Keratinocyte (primary cell): ENCODE data around the gene TFF3. TPM values are rescaled to one million over a fixed set of nuclear protein-coding genes. Genes with fewer than 3 reads are reported as not detected.

Experiments used
- DNase-seq: peaks from one replicate; pipeline ENCODE4 v3.0.0-alpha.2; 2011; ENCODE audit warnings: low read depth, missing footprints, low spot score
- FAIRE-seq: peaks from 2 replicates; lab custom pipeline; 2011; peaks lifted over from hg19 to GRCh38; lab: Jason Lieb, UNC
- H2AFZ ChIP-seq: 2 replicates; pipeline ENCODE4 v1.6.0; 2012; ENCODE audit warnings: low read length, control low read depth, inconsistent platforms; ENCODE audit not compliant: control insufficient read depth
- H3K27ac ChIP-seq: 2 replicates; pipeline ENCODE4 v1.5.1; 2011; ENCODE audit warnings: low read length; ENCODE audit not compliant: control insufficient read depth, insufficient read depth
- H3K27me3 ChIP-seq: 3 replicates; pipeline ENCODE4 v1.6.0; 2011; ENCODE audit warnings: low read length; ENCODE audit not compliant: control insufficient read depth, insufficient read depth; ENCODE audit errors: extremely low read depth
- H3K36me3 ChIP-seq, 2 experiments: 2 replicates in 1 of 2; 3 replicates in 1 of 2; pipeline ENCODE4 v1.5.1; 2011; ENCODE audit warnings: low read length in 2 of 2, mild to moderate bottlenecking in 1 of 2; ENCODE audit not compliant: control insufficient read depth in 2 of 2, insufficient read depth in 2 of 2; ENCODE audit errors: extremely low read depth in 1 of 2
- H3K4me1 ChIP-seq: 3 replicates; pipeline ENCODE4 v1.5.1; 2011; ENCODE audit warnings: low read length; ENCODE audit not compliant: control insufficient read depth, insufficient read depth; ENCODE audit errors: extremely low read depth
- H3K4me2 ChIP-seq: 3 replicates; pipeline ENCODE4 v1.6.0; 2011; ENCODE audit warnings: low read depth, low read length; ENCODE audit not compliant: control insufficient read depth, insufficient read depth; ENCODE audit errors: extremely low read depth
- H3K4me3 ChIP-seq, 3 experiments: fragments of 200-600 bp in 1 of 3; sonication (generic) in 1 of 3; 2 replicates in 2 of 3; 3 replicates in 1 of 3; pipeline ENCODE4 v1.5.1; 2011 to 2016; ENCODE audit warnings: low read length in 3 of 3, mild to moderate bottlenecking in 3 of 3, control low read depth in 2 of 3, inconsistent platforms in 1 of 3, low read depth in 1 of 3, mixed read lengths in 1 of 3, mixed run types in 1 of 3, moderate library complexity in 1 of 3; ENCODE audit not compliant: control insufficient read depth in 2 of 3, insufficient read depth in 2 of 3; ENCODE audit errors: extremely low read depth in 1 of 3
- H3K79me2 ChIP-seq: 2 replicates; pipeline ENCODE4 v1.6.0; 2012; ENCODE audit warnings: low read length; ENCODE audit not compliant: control insufficient read depth, insufficient read depth
- H3K9ac ChIP-seq: 3 replicates; pipeline ENCODE4 v1.6.0; 2011; ENCODE audit warnings: low read length; ENCODE audit not compliant: control insufficient read depth, insufficient read depth; ENCODE audit errors: extremely low read depth
- H3K9me1 ChIP-seq: 3 replicates; pipeline ENCODE4 v1.6.0; 2011; ENCODE audit warnings: low read length; ENCODE audit not compliant: control insufficient read depth, insufficient read depth; ENCODE audit errors: extremely low read depth
- H3K9me3 ChIP-seq: 2 replicates; pipeline ENCODE4 v1.5.1; 2012; ENCODE audit warnings: low read depth, low read length; ENCODE audit not compliant: control insufficient read depth
- H4K20me1 ChIP-seq: 3 replicates; pipeline ENCODE4 v1.6.0; 2011; ENCODE audit warnings: low read length; ENCODE audit not compliant: control insufficient read depth, insufficient read depth; ENCODE audit errors: extremely low read depth
- CTCF ChIP-seq, 3 experiments: IDR thresholded peaks in 1 of 3; conservative IDR thresholded peaks in 1 of 3; optimal IDR thresholded peaks in 1 of 3; 2 replicates in 2 of 3; 3 replicates in 1 of 3; pipeline versions ENCODE3 to v1.5.1; 2011; ENCODE audit warnings: low read length in 3 of 3, mild to moderate bottlenecking in 3 of 3, moderate library complexity in 2 of 3, control low read depth in 1 of 3, inconsistent platforms in 1 of 3; ENCODE audit not compliant: insufficient read depth in 2 of 3; ENCODE audit errors: extremely low read depth in 1 of 3
- EZH2 ChIP-seq: IDR thresholded peaks from one replicate; pipeline ENCODE4 v1.6.1; 2012; ENCODE audit warnings: inconsistent platforms, mild to moderate bottlenecking, low read length, moderate library complexity
- dilution Hi-C: fragments of 300-500 bp; cut with MboI; formaldehyde crosslinking; loops from one replicate; pipeline ENCODE4 v1.7.0; 2020; ENCODE audit warnings: low sequenced_read_pairs; ENCODE audit not compliant: extremely low pct_ligation_motif_present
- polyA plus RNA-seq, 5 experiments: library from polyadenylated mRNA; depleted of rRNA in 3 of 5; stranded (reverse) in 3 of 5; stranded (forward) in 1 of 5; unstranded in 1 of 5; fragments of >200 nt; gene quantifications; 1 replicate in 1 of 5; 2 replicates in 3 of 5; 3 replicates in 1 of 5; pipeline versions ENCODE4 v1.2.1 to v1.2.3, GENCODE V29; 2011 to 2012; ENCODE audit warnings: missing spikeins in 2 of 5, low read depth in 1 of 5, low replicate concordance in 1 of 5

TFF3 gene
- polyA plus RNA-seq, 1 donor (not counting 4 experiments of a cell fraction or from before 2014, with no cell fraction given) = not detected

GRCh38 chr21:42308914-42309752 is 6.1 kb downstream of the TFF3 start:
- no peak overlapping the region for H3K27ac ChIP-seq
- H3K4me2 ChIP-seq = no peak overlapping the region
- peaks cover 6% of the 10 kb centered on the region for H3K27me3 ChIP-seq
- DNase-seq (no peak), FAIRE-seq (no peak)
- peak; percentile 3 for TF ChIP-seq EZH2
- peak in 1 of 3 experiments; percentile 2 for TF ChIP-seq CTCF (optimal IDR thresholded peaks at IDR 0.05 in 1 of 3, IDR thresholded peaks at IDR 0.05 in 1 of 3, conservative IDR thresholded peaks at IDR 0.05 in 1 of 3; ENCODE audit: extremely low read depth in 1 of 3, insufficient read depth in 2 of 3, low read length in 3 of 3)
- no peaks in the 10 kb centered on the region for H3K79me2 ChIP-seq
- no peak overlapping the region for H3K4me3 ChIP-seq
- H3K36me3 ChIP-seq = no peaks in the 10 kb centered on the region
- H2AFZ ChIP-seq = no peak overlapping the region
- dilution Hi-C loops = no loop called here
- H3K9me1 ChIP-seq = no peaks in the 10 kb centered on the region
- no peak overlapping the region for H3K9ac ChIP-seq
- H4K20me1 ChIP-seq = no peaks in the 10 kb centered on the region
- H3K9me3 ChIP-seq = no peaks in the 10 kb centered on the region
- H3K4me1 ChIP-seq = peaks cover 2% of the 10 kb centered on the region

- Histone ChIP-seq H3K4me3 (no peak overlapping the region), H2AFZ (no peak overlapping the region), H3K27ac (no peak overlapping the region), H4K20me1 (no peaks in the 10 kb centered on the region), H3K9me1 (no peaks in the 10 kb centered on the region), H3K4me1 (peaks cover 2% of the 10 kb centered on the region), H3K9me3 (no peaks in the 10 kb centered on the region), H3K36me3 (no peaks in the 10 kb centered on the region), H3K9ac (no peak overlapping the region), H3K79me2 (no peaks in the 10 kb centered on the region), H3K4me2 (no peak overlapping the region), H3K27me3 (peaks cover 6% of the 10 kb centered on the region)
- no peak for DNase-seq
- dilution Hi-C loops = no loop called here
- no peak for FAIRE-seq
- TF ChIP-seq CTCF (optimal IDR thresholded peaks at IDR 0.05 in 1 of 3, IDR thresholded peaks at IDR 0.05 in 1 of 3, conservative IDR thresholded peaks at IDR 0.05 in 1 of 3; ENCODE audit: extremely low read depth in 1 of 3, insufficient read depth in 2 of 3, low read length in 3 of 3) = no peak
- TF ChIP-seq EZH2 = no peak
Observed at GRCh38 chr21:42308161-42308913, 6.9 kb downstream of the TFF3 start.
